HPDE6-E6E7 (cell line): ENCODE measurements around the gene COG4.
"Not testable (repeated sequence)": the region's sequence is repeated elsewhere in the genome, so short reads cannot be mapped to it uniquely, and the experiment has no call there.

Source experiments
- DNase-seq: peaks from one replicate; pipeline ENCODE4 v3.0.0; 2011; ENCODE audit warnings: missing footprints; ENCODE audit errors: extremely low spot score

COG4 gene

GRCh38 chr16:70457446-70458166 lies 65.7 kb downstream of the COG4 start:
- DNase-seq = no peak

GRCh38 chr16:70455910-70456309 lies 67.4 kb downstream of the COG4 start:
- no peak for DNase-seq

GRCh38 chr16:70454222-70455034 lies 68.9 kb downstream of the COG4 start, which contains the start of gene FCSK:
FCSK (plus strand) TSS chr16:70454595; CDS start chr16:70463191, 8,596 bp downstream.
- DNase-seq = peak; percentile 96

GRCh38 chr16:70453892-70454221 lies 69.5 kb downstream of the COG4 start:
- DNase-seq = no peak

GRCh38 chr16:70453117-70453891 lies 70.0 kb downstream of the COG4 start:
- no peak for DNase-seq

- DNase-seq = not testable (repeated sequence)
Measured at GRCh38 chr16:70451004-70451340, 72.4 kb downstream of the COG4 start.

GRCh38 chr16:70450142-70451003 lies 73.0 kb downstream of the COG4 start:
- DNase-seq = not testable (repeated sequence)

GRCh38 chr16:70448075-70448474 lies 75.3 kb downstream of the COG4 start:
- no peak for DNase-seq

GRCh38 chr16:70444249-70445063 lies 78.9 kb downstream of the COG4 start:
- no peak for DNase-seq

GRCh38 chr16:70442344-70442743 lies 81.0 kb downstream of the COG4 start:
- DNase-seq = no peak

GRCh38 chr16:70441406-70441990 lies 81.9 kb downstream of the COG4 start:
- no peak for DNase-seq

- DNase-seq = no peak
Measured at GRCh38 chr16:70440009-70440692, 83.2 kb downstream of the COG4 start.

GRCh38 chr16:70438969-70439862 lies 84.1 kb downstream of the COG4 start, which contains the start of gene ST3GAL2:
ST3GAL2 (minus strand) TSS chr16:70439100; CDS start chr16:70398530, 40,570 bp downstream.
- DNase-seq = peak; percentile 86

- DNase-seq = no peak
Measured at GRCh38 chr16:70438585-70438968, 84.8 kb downstream of the COG4 start.

GRCh38 chr16:70437582-70438557 lies 85.5 kb downstream of the COG4 start:
- no peak for DNase-seq

- DNase-seq = no peak
Measured at GRCh38 chr16:70437017-70437581, 86.3 kb downstream of the COG4 start.
